GM12878 (cell line): Measurements from ENCODE around the gene CARD11. TPM values are rescaled to one million over a fixed set of nuclear protein-coding genes. Genes with fewer than 3 reads are reported as not detected.

Experiments
- ATAC-seq: fragments of 200-7000 bp; cut with Tn5 transposase; 3 replicates; pipeline ENCODE4 v1.9.1; 2020; ENCODE audit warnings: mild to moderate bottlenecking, moderate library complexity
- BruUV-seq: library from RNA; stranded (reverse); fragments of 400-500 nt; replicated peaks from 2 replicates; lab custom pipeline; 2021; lab: Mats Ljungman, UMichigan
- CTCF ChIA-PET: fragments of 300-600 bp; sonication (Branson Sonifier 250); formaldehyde crosslinking; extraction: SDS; loops from one replicate; lab custom pipeline; 2021; ENCODE audit warnings: inconsistent platforms; lab: Yijun Ruan, JAX
- POLR2A ChIA-PET: fragments of 350-600 bp; formaldehyde crosslinking; extraction: SDS; loops from one replicate; lab custom pipeline; 2021; ENCODE audit warnings: inconsistent platforms; lab: Charles Lee
- RAD21 ChIA-PET: fragments of 300-600 bp; sonication (Branson Sonifier 250); formaldehyde crosslinking; loops from one replicate; lab custom pipeline; 2023; ENCODE audit warnings: antibody characterized with exemption; ENCODE audit not compliant: unreplicated experiment; lab: Charles Lee
- SMC1A ChIA-PET: fragments of 300-600 bp; sonication (Branson Sonifier 250); formaldehyde crosslinking; loops from one replicate; lab custom pipeline; 2023; ENCODE audit not compliant: unreplicated experiment, uncharacterized antibody; lab: Charles Lee
- DNase-seq: peaks from one replicate; pipeline ENCODE4 v3.0.0-alpha.2; 2011; ENCODE audit warnings: low read depth, low spot score
- FAIRE-seq: peaks from 3 replicates; lab custom pipeline; 2011; peaks lifted over from hg19 to GRCh38; lab: Jason Lieb, UNC
- H2AFZ ChIP-seq: 2 replicates; pipeline ENCODE4 v1.6.0; 2011; ENCODE audit warnings: low read depth, low read length, control low read depth; ENCODE audit not compliant: control insufficient read depth
- H3K27ac ChIP-seq: 2 replicates; pipeline ENCODE4 v1.5.1; 2011; ENCODE audit warnings: control low read depth; ENCODE audit not compliant: control insufficient read depth, insufficient read depth
- H3K27me3 ChIP-seq, 2 experiments: replicated peaks in 1 of 2; 2 replicates each; pipeline versions ENCODE4 v1.6.0 to v1.6.1; 2011; ENCODE audit warnings: low read length in 1 of 2; ENCODE audit not compliant: control insufficient read depth in 2 of 2, insufficient read depth in 2 of 2
- H3K36me3 ChIP-seq, 2 experiments: 2 replicates each; pipeline ENCODE4 v1.5.1; 2011; ENCODE audit warnings: low read length in 1 of 2; ENCODE audit not compliant: control insufficient read depth in 2 of 2, insufficient read depth in 2 of 2
- H3K4me1 ChIP-seq: 2 replicates; pipeline ENCODE4 v1.6.1; 2011; ENCODE audit warnings: mild to moderate bottlenecking, low read length, moderate library complexity, mixed read lengths; ENCODE audit not compliant: control insufficient read depth, insufficient read depth
- H3K4me2 ChIP-seq: 2 replicates; pipeline ENCODE4 v1.6.0; 2011; ENCODE audit warnings: control low read depth; ENCODE audit not compliant: control insufficient read depth, insufficient read depth
- H3K4me3 ChIP-seq: fragments of 200-600 bp; sonication (generic); 2 replicates; pipeline ENCODE4 v1.5.1; 2016
- H3K79me2 ChIP-seq: 2 replicates; pipeline ENCODE4 v1.6.0; 2011; ENCODE audit warnings: low read length; ENCODE audit not compliant: control insufficient read depth, insufficient read depth
- H3K9ac ChIP-seq: 2 replicates; pipeline ENCODE4 v1.8.0; 2011; ENCODE audit warnings: low read length, control low read depth, mixed read lengths; ENCODE audit not compliant: control insufficient read depth, insufficient read depth
- H3K9me3 ChIP-seq: replicated peaks from 3 replicates; pipeline ENCODE4 v1.5.1; 2011; ENCODE audit warnings: mild to moderate bottlenecking, low read length; ENCODE audit not compliant: control insufficient read depth, insufficient read depth
- H4K20me1 ChIP-seq: 2 replicates; pipeline ENCODE4 v1.6.0; 2011; ENCODE audit not compliant: control insufficient read depth, insufficient read depth
- CEBPB ChIP-seq, 2 experiments: fragments of 150-350 bp in 1 of 2; IDR thresholded peaks; 2 replicates each; pipeline ENCODE4 v1.6.1; 2012 to 2014; ENCODE audit warnings: low read depth in 2 of 2, low read length in 2 of 2, borderline replicate concordance in 1 of 2, inconsistent platforms in 1 of 2
- EGR1 ChIP-seq, 2 experiments: IDR thresholded peaks; 1 replicate in 1 of 2; 2 replicates in 1 of 2; pipeline ENCODE4 v1.6.1; 2011 to 2012; ENCODE audit warnings: low read depth in 2 of 2, low read length in 2 of 2, borderline replicate concordance in 1 of 2, mild to moderate bottlenecking in 1 of 2, moderate library complexity in 1 of 2
- LARP7 ChIP-seq: fragments of 450-650 bp; IDR thresholded peaks from 2 replicates; pipeline ENCODE4 v1.6.1; 2017; ENCODE audit warnings: mild to moderate bottlenecking
- NRF1 ChIP-seq: conservative IDR thresholded peaks from 2 replicates; pipeline ENCODE4 v1.6.1; 2011; ENCODE audit warnings: mild to moderate bottlenecking, low read depth, low read length, improper control_type of control experiment
- RAD21 ChIP-seq: IDR thresholded peaks from 2 replicates; pipeline ENCODE4 v1.6.1; 2011; ENCODE audit warnings: mild to moderate bottlenecking, low read depth, low read length, moderate library complexity; ENCODE audit not compliant: insufficient read depth
- SMARCA5 ChIP-seq: fragments of 450-650 bp; IDR thresholded peaks from 2 replicates; pipeline ENCODE4 v1.6.1; 2017; ENCODE audit warnings: mild to moderate bottlenecking
- TARDBP ChIP-seq: IDR thresholded peaks from 2 replicates; pipeline ENCODE4 v1.6.1; 2016; ENCODE audit warnings: borderline replicate concordance
- ZNF24 ChIP-seq: fragments of 450-650 bp; IDR thresholded peaks from 2 replicates; pipeline ENCODE4 v1.6.1; 2017; ENCODE audit warnings: antibody characterized with exemption, mild to moderate bottlenecking
- WGBS: methylation state at CpG from one replicate; pipeline ENCODE4 v1.1.6; 2016; ENCODE audit warnings: low lambda C conversion rate; ENCODE audit not compliant: insufficient replicate concordance, insufficient coverage; ENCODE audit errors: missing lambda C conversion rate; 5-methylcytosine and 5-hydroxymethylcytosine counted together
- in situ Hi-C: fragments of 300-500 bp; cut with MboI; formaldehyde crosslinking; loops from 9 replicates; pipeline ENCODE4 v1.14.3; 2018; ENCODE audit warnings: mixed read lengths
- intact Hi-C: fragments of 100-400 bp; cut with micrococcal nuclease; formaldehyde crosslinking; loops from one replicate; pipeline ENCODE4 v1.14.2; 2022; ENCODE audit not compliant: unreplicated experiment
- polyA plus RNA-seq, 11 experiments: library from polyadenylated mRNA; depleted of rRNA in 4 of 11; unstranded in 6 of 11; stranded (reverse) in 5 of 11; fragments of >200 nt; fragmentation: Nextera tagmentation in 4 of 11; fragmentation: Illumina TruSeq in 1 of 11; extraction: Ambion mirVana in 4 of 11; extraction: Trizol in 1 of 11; gene quantifications; 1 replicate in 1 of 11; 2 replicates in 10 of 11; pipeline versions ENCODE4 v1.2.1 to v1.2.3, GENCODE V29; 2011 to 2016; ENCODE audit warnings: inconsistent platforms in 2 of 11, missing spikeins in 2 of 11, low read depth in 1 of 11
- total RNA-seq, 4 experiments: library from RNA; depleted of rRNA in 3 of 4; stranded (reverse); fragments of >200 nt in 3 of 4; fragmentation: Illumina TruSeq in 1 of 4; extraction: Trizol in 1 of 4; gene quantifications; 2 replicates each; pipeline versions ENCODE4 v1.2.1 to v1.2.3, GENCODE V29; 2013 to 2021
- TF ChIP-seq, protein P1 (sequence below): fragments of 450-650 bp; IDR thresholded peaks from 2 replicates; pipeline ENCODE4 v1.6.1; 2017; ENCODE audit warnings: low read depth, mild to moderate bottlenecking, moderate library complexity
- TF ChIP-seq, protein P2 (sequence below): IDR thresholded peaks from 2 replicates; pipeline ENCODE4 v1.6.1; 2012; ENCODE audit warnings: low read depth, low read length, improper control_type of control experiment
- TF ChIP-seq, protein P3 (sequence below): fragments of 450-650 bp; IDR thresholded peaks from 2 replicates; pipeline ENCODE4 v1.6.1; 2017; ENCODE audit warnings: mild to moderate bottlenecking, low read depth, inconsistent platforms; ENCODE audit not compliant: poor library complexity, severe bottlenecking
- TF ChIP-seq, protein P4 (sequence below): fragments of 450-650 bp; IDR thresholded peaks from 2 replicates; pipeline ENCODE4 v1.6.1; 2018; ENCODE audit warnings: borderline replicate concordance, mild to moderate bottlenecking; ENCODE audit not compliant: partially characterized antibody
- TF ChIP-seq, protein P5 (sequence below): IDR thresholded peaks from 2 replicates; pipeline ENCODE4 v1.6.1; 2011; ENCODE audit warnings: borderline replicate concordance, low read depth, mild to moderate bottlenecking, moderate library complexity, mixed read lengths, low read length; ENCODE audit not compliant: insufficient read depth; ENCODE audit errors: extremely low read length

Gene CARD11
- total and polyA plus RNA-seq, 10 of the 15 experiments (the other 5 are each of a cell fraction or from before 2014, with no cell fraction given) = 0.27 to 72.0 (median 28.4) TPM

DNA sequence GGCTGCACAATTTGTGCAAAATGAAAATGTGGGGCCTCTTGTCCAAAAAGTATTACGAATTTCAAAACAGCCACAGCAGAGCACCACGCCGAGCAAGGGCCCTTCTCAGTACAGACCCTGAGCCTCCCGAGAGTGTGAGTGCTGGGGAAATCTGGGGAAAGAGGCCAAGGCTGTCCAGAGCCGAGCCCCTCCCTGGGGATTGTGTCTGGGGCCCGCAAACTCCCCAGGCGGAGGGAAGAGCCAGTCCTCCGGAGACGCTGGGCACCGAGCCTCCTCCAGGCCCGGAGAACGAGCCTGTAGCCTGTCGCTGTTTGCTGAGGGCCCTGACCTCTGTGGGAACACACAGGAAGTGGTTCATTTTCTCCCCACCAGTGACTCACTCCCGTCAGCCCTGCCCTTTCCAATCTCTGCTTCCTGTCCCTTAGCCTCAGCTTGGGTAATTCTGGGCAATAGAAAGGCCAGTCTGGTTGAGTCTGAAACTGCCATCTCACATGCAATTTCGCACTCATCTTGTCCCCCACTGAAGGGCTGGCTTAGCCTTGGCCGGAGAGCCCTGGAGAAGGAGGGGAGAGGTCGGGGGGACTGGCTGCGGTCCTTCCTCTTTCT is 180.1 kb downstream of the CARD11 start:
- in situ Hi-C loops = loop anchor here (10.0 kb wide), 1 partner anchor 1031 kb away; no protein-coding TSS in a partner anchor
- no peak for TF ChIP-seq RAD21
- TF ChIP-seq, protein P1, sequence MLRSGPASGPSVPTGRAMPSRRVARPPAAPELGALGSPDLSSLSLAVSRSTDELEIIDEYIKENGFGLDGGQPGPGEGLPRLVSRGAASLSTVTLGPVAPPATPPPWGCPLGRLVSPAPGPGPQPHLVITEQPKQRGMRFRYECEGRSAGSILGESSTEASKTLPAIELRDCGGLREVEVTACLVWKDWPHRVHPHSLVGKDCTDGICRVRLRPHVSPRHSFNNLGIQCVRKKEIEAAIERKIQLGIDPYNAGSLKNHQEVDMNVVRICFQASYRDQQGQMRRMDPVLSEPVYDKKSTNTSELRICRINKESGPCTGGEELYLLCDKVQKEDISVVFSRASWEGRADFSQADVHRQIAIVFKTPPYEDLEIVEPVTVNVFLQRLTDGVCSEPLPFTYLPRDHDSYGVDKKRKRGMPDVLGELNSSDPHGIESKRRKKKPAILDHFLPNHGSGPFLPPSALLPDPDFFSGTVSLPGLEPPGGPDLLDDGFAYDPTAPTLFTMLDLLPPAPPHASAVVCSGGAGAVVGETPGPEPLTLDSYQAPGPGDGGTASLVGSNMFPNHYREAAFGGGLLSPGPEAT = 0 out of 2 replicates have a peak, but pooled peaks have one; percentile 49
- TF ChIP-seq, protein P2, sequence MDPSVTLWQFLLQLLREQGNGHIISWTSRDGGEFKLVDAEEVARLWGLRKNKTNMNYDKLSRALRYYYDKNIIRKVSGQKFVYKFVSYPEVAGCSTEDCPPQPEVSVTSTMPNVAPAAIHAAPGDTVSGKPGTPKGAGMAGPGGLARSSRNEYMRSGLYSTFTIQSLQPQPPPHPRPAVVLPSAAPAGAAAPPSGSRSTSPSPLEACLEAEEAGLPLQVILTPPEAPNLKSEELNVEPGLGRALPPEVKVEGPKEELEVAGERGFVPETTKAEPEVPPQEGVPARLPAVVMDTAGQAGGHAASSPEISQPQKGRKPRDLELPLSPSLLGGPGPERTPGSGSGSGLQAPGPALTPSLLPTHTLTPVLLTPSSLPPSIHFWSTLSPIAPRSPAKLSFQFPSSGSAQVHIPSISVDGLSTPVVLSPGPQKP = 0 out of 2 replicates have a peak, but pooled peaks have one; percentile 36
- TF ChIP-seq, protein P3, sequence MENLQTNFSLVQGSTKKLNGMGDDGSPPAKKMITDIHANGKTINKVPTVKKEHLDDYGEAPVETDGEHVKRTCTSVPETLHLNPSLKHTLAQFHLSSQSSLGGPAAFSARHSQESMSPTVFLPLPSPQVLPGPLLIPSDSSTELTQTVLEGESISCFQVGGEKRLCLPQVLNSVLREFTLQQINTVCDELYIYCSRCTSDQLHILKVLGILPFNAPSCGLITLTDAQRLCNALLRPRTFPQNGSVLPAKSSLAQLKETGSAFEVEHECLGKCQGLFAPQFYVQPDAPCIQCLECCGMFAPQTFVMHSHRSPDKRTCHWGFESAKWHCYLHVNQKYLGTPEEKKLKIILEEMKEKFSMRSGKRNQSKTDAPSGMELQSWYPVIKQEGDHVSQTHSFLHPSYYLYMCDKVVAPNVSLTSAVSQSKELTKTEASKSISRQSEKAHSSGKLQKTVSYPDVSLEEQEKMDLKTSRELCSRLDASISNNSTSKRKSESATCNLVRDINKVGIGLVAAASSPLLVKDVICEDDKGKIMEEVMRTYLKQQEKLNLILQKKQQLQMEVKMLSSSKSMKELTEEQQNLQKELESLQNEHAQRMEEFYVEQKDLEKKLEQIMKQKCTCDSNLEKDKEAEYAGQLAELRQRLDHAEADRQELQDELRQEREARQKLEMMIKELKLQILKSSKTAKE = no peak
- TF ChIP-seq ZNF24 = no peak; the same call in 1 of the 2 replicates
- TF ChIP-seq, protein P4, sequence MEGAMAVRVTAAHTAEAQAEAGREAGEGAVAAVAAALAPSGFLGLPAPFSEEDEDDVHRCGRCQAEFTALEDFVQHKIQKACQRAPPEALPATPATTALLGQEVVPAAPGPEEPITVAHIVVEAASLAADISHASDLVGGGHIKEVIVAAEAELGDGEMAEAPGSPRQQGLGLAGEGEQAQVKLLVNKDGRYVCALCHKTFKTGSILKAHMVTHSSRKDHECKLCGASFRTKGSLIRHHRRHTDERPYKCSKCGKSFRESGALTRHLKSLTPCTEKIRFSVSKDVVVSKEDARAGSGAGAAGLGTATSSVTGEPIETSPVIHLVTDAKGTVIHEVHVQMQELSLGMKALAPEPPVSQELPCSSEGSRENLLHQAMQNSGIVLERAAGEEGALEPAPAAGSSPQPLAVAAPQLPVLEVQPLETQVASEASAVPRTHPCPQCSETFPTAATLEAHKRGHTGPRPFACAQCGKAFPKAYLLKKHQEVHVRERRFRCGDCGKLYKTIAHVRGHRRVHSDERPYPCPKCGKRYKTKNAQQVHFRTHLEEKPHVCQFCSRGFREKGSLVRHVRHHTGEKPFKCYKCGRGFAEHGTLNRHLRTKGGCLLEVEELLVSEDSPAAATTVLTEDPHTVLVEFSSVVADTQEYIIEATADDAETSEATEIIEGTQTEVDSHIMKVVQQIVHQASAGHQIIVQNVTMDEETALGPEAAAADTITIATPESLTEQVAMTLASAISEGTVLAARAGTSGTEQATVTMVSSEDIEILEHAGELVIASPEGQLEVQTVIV = no peak
- no peak for TF ChIP-seq SMARCA5
- no peak for TF ChIP-seq LARP7
- no peak for TF ChIP-seq TARDBP
- TF ChIP-seq EGR1 (IDR thresholded peaks at IDR 0.05; ENCODE audit: borderline replicate concordance in 1 of 2, low read depth in 2 of 2, low read length in 2 of 2) = no peak
- no peak for TF ChIP-seq NRF1
- TF ChIP-seq CEBPB (IDR thresholded peaks at IDR 0.05; ENCODE audit: borderline replicate concordance in 1 of 2, low read depth in 2 of 2, low read length in 2 of 2) = no peak
- TF ChIP-seq, protein P5, sequence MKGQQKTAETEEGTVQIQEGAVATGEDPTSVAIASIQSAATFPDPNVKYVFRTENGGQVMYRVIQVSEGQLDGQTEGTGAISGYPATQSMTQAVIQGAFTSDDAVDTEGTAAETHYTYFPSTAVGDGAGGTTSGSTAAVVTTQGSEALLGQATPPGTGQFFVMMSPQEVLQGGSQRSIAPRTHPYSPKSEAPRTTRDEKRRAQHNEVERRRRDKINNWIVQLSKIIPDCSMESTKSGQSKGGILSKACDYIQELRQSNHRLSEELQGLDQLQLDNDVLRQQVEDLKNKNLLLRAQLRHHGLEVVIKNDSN = no peak

More for the DNA sequence above, 180.1 kb downstream of the CARD11 start:
- Histone ChIP-seq H3K79me2 (no peaks in the 10 kb centered on the region), H3K9me3 (no peaks in the 10 kb centered on the region), H3K9ac (peak overlapping the region; percentile 75), H3K27me3 (no peaks in the 10 kb centered on the region), H3K27ac (peak overlapping the region; percentile 89), H4K20me1 (no peaks in the 10 kb centered on the region), H2AFZ (peak overlapping the region; percentile 82), H3K4me1 (peaks cover 24% of the 10 kb centered on the region), H3K4me2 (peak overlapping the region; percentile 85), H3K4me3 (peak overlapping the region; percentile 49; the same call in 1 of the 2 replicates), H3K36me3 (no peaks in the 10 kb centered on the region)
- peak; percentile 98 for FAIRE-seq
- under 1% methylated on average over 17 of the region's 18 CpGs for WGBS
- CTCF ChIA-PET = interaction anchor here (0.9 to 4.9 kb wide), 18 partner anchors 9 to 536 kb away, joined by 3 to 48 read pairs (median 6); no protein-coding TSS in a partner anchor
- ATAC-seq = peak; percentile 95
- DNase-seq = peak; percentile 84
- RAD21 ChIA-PET = interaction anchor here (0.6 to 2.5 kb wide), 6 partner anchors 15 to 298 kb away, joined by 3 to 9 read pairs (median 4); no protein-coding TSS in a partner anchor
- no TSS peak for BruUV-seq
- SMC1A ChIA-PET = interaction anchor here (0.7 to 2.1 kb wide), 9 partner anchors 107 to 385 kb away, joined by 3 to 6 read pairs (median 3); no protein-coding TSS in a partner anchor
- intact Hi-C loops = loop anchor here (1.0 to 2.0 kb wide), 2 partner anchors 42 to 105 kb away; no protein-coding TSS in a partner anchor
- POLR2A ChIA-PET = no interaction called here
